Hindlimb muscle (tissue), 1 donor: ENCODE results near the gene CNIH3. TPM values are rescaled to one million over a fixed set of nuclear protein-coding genes. Genes with fewer than 3 reads are reported as not detected.
"Not testable (repeated sequence)": the region's sequence is repeated elsewhere in the genome, so short reads cannot be mapped to it uniquely, and the experiment has no call there.

Experiments used
- DNase-seq: peaks from one replicate; pipeline ENCODE4 v3.0.0-alpha.2; 2013
- polyA plus RNA-seq: library from polyadenylated mRNA; unstranded; fragments of 120-200 nt; gene quantifications from one replicate; pipeline ENCODE4 v1.2.1, GENCODE V29; 2013; ENCODE audit not compliant: insufficient read length

Gene CNIH3
- 1.2 TPM for polyA plus RNA-seq

GRCh38 chr1:224615861-224616755 lies at the start of gene CNIH3:
Gene CNIH3, plus strand, starts transcription at chr1:224616317. Its CDS starts 858 bp downstream, at chr1:224617175.
- peak; percentile 19 for DNase-seq

- not testable (repeated sequence) for DNase-seq
Observed at GRCh38 chr1:224566492-224566891, 49.6 kb upstream of the CNIH3 start.

- no peak for DNase-seq
Observed at GRCh38 chr1:224569276-224569675, 46.8 kb upstream of the CNIH3 start.

- not testable (repeated sequence) for DNase-seq
Observed at GRCh38 chr1:224571975-224572374, 44.1 kb upstream of the CNIH3 start.

- DNase-seq = no peak
Observed at GRCh38 chr1:224579526-224579925, 36.6 kb upstream of the CNIH3 start.

GRCh38 chr1:224580006-224580405 lies 36.1 kb upstream of the CNIH3 start:
- DNase-seq = no peak

- DNase-seq = no peak
Observed at GRCh38 chr1:224582041-224582440, 34.1 kb upstream of the CNIH3 start.

- DNase-seq = no peak
Observed at GRCh38 chr1:224583774-224584173, 32.3 kb upstream of the CNIH3 start.

- DNase-seq = no peak
Observed at GRCh38 chr1:224585051-224585450, 31.1 kb upstream of the CNIH3 start.

- DNase-seq = no peak
Observed at GRCh38 chr1:224587051-224587450, 29.1 kb upstream of the CNIH3 start.

GRCh38 chr1:224588515-224588914 lies 27.6 kb upstream of the CNIH3 start:
- no peak for DNase-seq

GRCh38 chr1:224589006-224589405 lies 27.1 kb upstream of the CNIH3 start:
- DNase-seq = no peak

GRCh38 chr1:224591326-224591725 lies 24.8 kb upstream of the CNIH3 start:
- no peak for DNase-seq

GRCh38 chr1:224592636-224593582 lies 23.2 kb upstream of the CNIH3 start:
- no peak for DNase-seq

- no peak for DNase-seq
Observed at GRCh38 chr1:224594360-224594759, 21.8 kb upstream of the CNIH3 start.

- no peak for DNase-seq
Observed at GRCh38 chr1:224594851-224595250, 21.3 kb upstream of the CNIH3 start.

- DNase-seq = no peak
Observed at GRCh38 chr1:224605482-224606181, 10.5 kb upstream of the CNIH3 start.

GRCh38 chr1:224607188-224608148 lies 8.6 kb upstream of the CNIH3 start:
- no peak for DNase-seq

- DNase-seq = no peak
Observed at GRCh38 chr1:224609333-224609732, 6.8 kb upstream of the CNIH3 start.

- no peak for DNase-seq
Observed at GRCh38 chr1:224612246-224612645, 3.9 kb upstream of the CNIH3 start.

GRCh38 chr1:224613486-224613885 lies 2.6 kb upstream of the CNIH3 start:
- DNase-seq = no peak
